CMK (cell line): ENCODE measurements around the gene SH3D19.
"Not testable (repeated sequence)": the region's sequence is repeated elsewhere in the genome, so short reads cannot be mapped to it uniquely, and the experiment has no call there.

ENCODE experiments used
- DNase-seq: peaks from one replicate; pipeline ENCODE4 v3.0.0-alpha.2; 2010; ENCODE audit warnings: low read depth

SH3D19 gene

GRCh38 chr4:151098979-151099228 lies 226.5 kb downstream of the SH3D19 start:
- DNase-seq = no peak

DNA sequence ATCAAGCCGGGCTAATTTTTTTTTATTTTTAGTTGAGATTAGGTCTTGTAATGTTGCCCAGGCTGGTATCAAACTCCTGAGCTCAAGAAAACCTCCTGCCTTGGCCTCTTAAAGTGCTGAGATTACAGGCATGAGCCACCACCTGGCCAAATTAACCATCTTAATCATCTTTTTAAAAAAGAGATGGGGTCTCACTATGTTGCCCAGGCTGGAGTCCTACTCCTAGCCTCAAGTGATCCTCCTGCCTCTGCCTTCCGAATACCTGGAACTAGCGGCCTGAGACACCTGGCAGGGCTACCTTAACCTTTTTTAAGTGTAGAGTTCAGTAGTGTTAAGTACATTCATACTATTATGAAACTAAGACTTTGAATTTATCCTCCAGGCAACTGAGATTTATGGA lies 227.6 kb downstream of the SH3D19 start:
- DNase-seq = no peak

GRCh38 chr4:151095142-151095541 lies 230.3 kb downstream of the SH3D19 start:
- DNase-seq = no peak

- DNase-seq = no peak
These were observed 231.1 kb downstream of the SH3D19 start for GRCh38 chr4:151094290-151094751.

GRCh38 chr4:151093203-151093602 lies 232.2 kb downstream of the SH3D19 start:
- DNase-seq = no peak

GRCh38 chr4:151092488-151092887 lies 232.9 kb downstream of the SH3D19 start:
- no peak for DNase-seq

- DNase-seq = no peak
These were observed 234.4 kb downstream of the SH3D19 start for GRCh38 chr4:151091047-151091446.

- no peak for DNase-seq
These were observed 237.9 kb downstream of the SH3D19 start for GRCh38 chr4:151087467-151087866.

- not testable (repeated sequence) for DNase-seq
These were observed 247.4 kb downstream of the SH3D19 start for GRCh38 chr4:151077978-151078377.

DNA sequence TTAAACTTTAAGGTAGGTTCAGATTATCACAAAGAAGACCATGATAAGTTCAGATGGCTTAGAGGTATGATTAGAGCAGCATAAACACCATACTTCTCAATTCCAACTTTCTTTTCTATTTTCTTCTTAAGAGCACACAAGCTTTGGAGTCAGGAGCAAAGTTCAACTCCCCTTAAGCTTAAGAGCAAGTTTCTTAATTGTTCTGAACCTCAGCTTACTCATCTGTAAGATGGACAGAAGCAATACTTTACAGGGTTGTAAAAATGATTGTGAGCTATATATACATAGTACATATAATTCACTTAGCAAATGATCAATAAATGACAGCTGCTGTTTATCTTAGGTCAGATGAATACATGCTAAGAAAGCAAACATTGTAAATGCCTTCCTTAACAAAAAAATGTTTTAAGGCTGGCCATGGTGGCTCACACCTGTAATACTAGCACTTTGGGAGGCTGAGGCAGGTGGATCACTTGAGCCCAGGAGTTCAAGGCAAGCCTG lies 250.9 kb downstream of the SH3D19 start:
- no peak for DNase-seq
